HG03432 (cell line): ENCODE results near the gene PNCK.
"Not testable (repeated sequence)": the region's sequence is repeated elsewhere in the genome, so short reads cannot be mapped to it uniquely, and the experiment has no call there.

Experiments used
- ATAC-seq: cut with Tn5 transposase; IDR thresholded peaks from one replicate; pipeline ENCODE4 v1.9.1; 2021; ENCODE audit warnings: mild to moderate bottlenecking, moderate library complexity; ENCODE audit not compliant: unreplicated experiment

PNCK gene

GRCh38 chrX:153673428-153674218 is at the start of gene PNCK:
Gene PNCK, minus strand, starts transcription at chrX:153673813. Its CDS starts 737 bp downstream, at chrX:153673076.
- ATAC-seq: no peak

- no peak for ATAC-seq
These were observed 49.2 kb upstream of the PNCK start for GRCh38 chrX:153722704-153723350.

- ATAC-seq: no peak
These were observed 46.1 kb upstream of the PNCK start for GRCh38 chrX:153719701-153720100.

- no peak for ATAC-seq
These were observed 45.6 kb upstream of the PNCK start for GRCh38 chrX:153719238-153719637.

GRCh38 chrX:153717445-153717844 is 43.8 kb upstream of the PNCK start:
- ATAC-seq: no peak

- no peak for ATAC-seq
These were observed 40.6 kb upstream of the PNCK start for GRCh38 chrX:153714256-153714655.

GRCh38 chrX:153709726-153710674 is 36.4 kb upstream of the PNCK start:
- no peak for ATAC-seq

- no peak for ATAC-seq
These were observed 34.8 kb upstream of the PNCK start for GRCh38 chrX:153708415-153708814.

- ATAC-seq: no peak
These were observed 33.8 kb upstream of the PNCK start for GRCh38 chrX:153707406-153707805.

GRCh38 chrX:153706799-153707198 is 33.2 kb upstream of the PNCK start:
- no peak for ATAC-seq

- ATAC-seq: not testable (repeated sequence)
These were observed 31.9 kb upstream of the PNCK start for GRCh38 chrX:153705403-153706060.

- not testable (repeated sequence) for ATAC-seq
These were observed 31.2 kb upstream of the PNCK start for GRCh38 chrX:153704631-153705402.

- no peak for ATAC-seq
These were observed 30.5 kb upstream of the PNCK start for GRCh38 chrX:153704021-153704526.

GRCh38 chrX:153703036-153703370 is 29.4 kb upstream of the PNCK start:
- ATAC-seq: no peak

GRCh38 chrX:153702336-153703035 is 28.9 kb upstream of the PNCK start:
- ATAC-seq: no peak

- no peak for ATAC-seq
These were observed 28.1 kb upstream of the PNCK start for GRCh38 chrX:153701706-153702105.

- no peak for ATAC-seq
These were observed 27.4 kb upstream of the PNCK start for GRCh38 chrX:153700967-153701366.

- no peak for ATAC-seq
These were observed 26.8 kb upstream of the PNCK start for GRCh38 chrX:153700376-153700945.

GRCh38 chrX:153699784-153700371 is 26.3 kb upstream of the PNCK start:
- not testable (repeated sequence) for ATAC-seq
